SU-DHL-6 (cell line): Measurements from ENCODE around the gene MADD.

Source experiments
- H2AFZ ChIP-seq: fragments of 200-600 bp; sonication (generic); 2 replicates; pipeline ENCODE4 v1.6.1; 2014; ENCODE audit warnings: low read depth, mild to moderate bottlenecking, moderate library complexity, mixed read lengths, antibody characterized with exemption, low read length; ENCODE audit not compliant: severe bottlenecking
- H3F3A ChIP-seq: fragments of 200-600 bp; shearing (Covaris generic); 2 replicates; pipeline ENCODE4 v1.6.0; 2016; ENCODE audit warnings: antibody characterized with exemption, mild to moderate bottlenecking; ENCODE audit not compliant: insufficient read depth
- H3K27ac ChIP-seq: fragments of 200-600 bp; sonication (generic); 2 replicates; pipeline ENCODE4 v1.5.1; 2016; ENCODE audit warnings: low read depth, mild to moderate bottlenecking, low read length, moderate library complexity, mixed read lengths
- H3K27me3 ChIP-seq: fragments of 200-600 bp; sonication (generic), shearing (Covaris generic); 2 replicates; pipeline ENCODE4 v1.6.0; 2014; ENCODE audit warnings: mild to moderate bottlenecking, low read length
- H3K36me3 ChIP-seq: fragments of 200-600 bp; sonication (generic); 2 replicates; pipeline ENCODE4 v1.6.1; 2014; ENCODE audit warnings: mild to moderate bottlenecking, low read length, mixed read lengths
- H3K4me2 ChIP-seq: fragments of 300-600, 200-600 bp; shearing (Covaris generic), sonication (generic); 2 replicates; pipeline ENCODE4 v1.6.0; 2014; ENCODE audit warnings: low read length, low read depth, mild to moderate bottlenecking; ENCODE audit not compliant: poor library complexity, severe bottlenecking
- H3K4me3 ChIP-seq: fragments of 200-600 bp; sonication (generic); 2 replicates; pipeline ENCODE4 v1.5.1; 2014; ENCODE audit warnings: antibody characterized with exemption, low read length, mild to moderate bottlenecking, mixed read lengths; ENCODE audit not compliant: insufficient read depth, poor library complexity, severe bottlenecking
- H3K79me2 ChIP-seq: fragments of 200-600 bp; sonication (generic); 2 replicates; pipeline ENCODE4 v1.6.1; 2014; ENCODE audit warnings: mild to moderate bottlenecking, low read length, moderate library complexity; ENCODE audit not compliant: insufficient read depth
- H3K9ac ChIP-seq: fragments of 200-600 bp; sonication (generic); 2 replicates; pipeline ENCODE4 v1.7.0; 2014; ENCODE audit warnings: mild to moderate bottlenecking, low read length
- H3K9me2 ChIP-seq: fragments of 200-600 bp; sonication (generic); replicated peaks from 2 replicates; pipeline ENCODE4 v1.6.1; 2014; ENCODE audit warnings: low read length; ENCODE audit not compliant: insufficient read depth
- H3K9me3 ChIP-seq: fragments of 200-600 bp; sonication (generic); 2 replicates; pipeline ENCODE4 v1.6.1; 2014; ENCODE audit warnings: low read length, mixed read lengths; ENCODE audit not compliant: insufficient read depth
- H4K20me1 ChIP-seq: fragments of 200-600 bp; sonication (generic); 2 replicates; pipeline ENCODE4 v1.6.1; 2014; ENCODE audit warnings: low read depth, mild to moderate bottlenecking, antibody characterized with exemption, low read length, moderate library complexity, mixed read lengths
- EZH2phosphoT487 ChIP-seq: fragments of 200-600 bp; sonication (generic), shearing (Covaris generic); conservative IDR thresholded peaks from 2 replicates; pipeline ENCODE4 v1.6.1; 2018; ENCODE audit warnings: mild to moderate bottlenecking, antibody characterized with exemption, low read length, moderate library complexity, mixed read lengths
- TF ChIP-seq, protein P1 (sequence below): fragments of 200-600 bp; sonication (generic); IDR thresholded peaks from one replicate; pipeline ENCODE4 v1.5.1; 2017; ENCODE audit warnings: antibody characterized with exemption, mild to moderate bottlenecking, low read length, moderate library complexity; ENCODE audit not compliant: insufficient read depth, poor library complexity, severe bottlenecking

The MADD gene

DNA sequence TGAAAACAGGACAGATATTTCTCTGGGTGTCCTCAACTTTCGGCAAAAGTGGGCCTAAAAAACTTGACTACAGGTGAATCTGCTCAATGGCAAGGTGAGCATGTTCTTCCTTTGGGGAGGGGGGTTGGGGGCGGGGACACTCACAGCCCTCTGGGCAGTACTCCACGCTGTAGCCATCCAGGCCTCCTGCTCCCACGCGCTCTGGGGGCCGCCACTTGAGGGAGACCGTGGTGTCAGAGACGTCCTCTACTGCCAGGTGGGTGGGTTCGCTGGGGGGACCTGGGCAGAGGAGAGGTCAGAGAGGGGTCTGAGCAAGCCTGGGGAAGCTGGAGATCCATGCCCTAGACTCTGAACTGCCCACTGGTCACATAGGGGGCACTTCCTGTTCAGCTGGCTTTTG lies 65.8 kb downstream of the MADD start:
- Histone ChIP-seq H3K4me2 (no peak overlapping the region), H3F3A (no peaks in the 10 kb centered on the region), H3K27me3 (no peaks in the 10 kb centered on the region), H4K20me1 (no peaks in the 10 kb centered on the region), H3K9me2 (no peaks in the 10 kb centered on the region), H3K79me2 (no peaks in the 10 kb centered on the region), H3K4me3 (no peak overlapping the region), H3K9me3 (no peaks in the 10 kb centered on the region), H3K36me3 (no peaks in the 10 kb centered on the region), H3K27ac (no peak overlapping the region), H2AFZ (no peak overlapping the region), H3K9ac (no peak overlapping the region)
- TF ChIP-seq EZH2phosphoT487, result no peak
- TF ChIP-seq, protein P1, sequence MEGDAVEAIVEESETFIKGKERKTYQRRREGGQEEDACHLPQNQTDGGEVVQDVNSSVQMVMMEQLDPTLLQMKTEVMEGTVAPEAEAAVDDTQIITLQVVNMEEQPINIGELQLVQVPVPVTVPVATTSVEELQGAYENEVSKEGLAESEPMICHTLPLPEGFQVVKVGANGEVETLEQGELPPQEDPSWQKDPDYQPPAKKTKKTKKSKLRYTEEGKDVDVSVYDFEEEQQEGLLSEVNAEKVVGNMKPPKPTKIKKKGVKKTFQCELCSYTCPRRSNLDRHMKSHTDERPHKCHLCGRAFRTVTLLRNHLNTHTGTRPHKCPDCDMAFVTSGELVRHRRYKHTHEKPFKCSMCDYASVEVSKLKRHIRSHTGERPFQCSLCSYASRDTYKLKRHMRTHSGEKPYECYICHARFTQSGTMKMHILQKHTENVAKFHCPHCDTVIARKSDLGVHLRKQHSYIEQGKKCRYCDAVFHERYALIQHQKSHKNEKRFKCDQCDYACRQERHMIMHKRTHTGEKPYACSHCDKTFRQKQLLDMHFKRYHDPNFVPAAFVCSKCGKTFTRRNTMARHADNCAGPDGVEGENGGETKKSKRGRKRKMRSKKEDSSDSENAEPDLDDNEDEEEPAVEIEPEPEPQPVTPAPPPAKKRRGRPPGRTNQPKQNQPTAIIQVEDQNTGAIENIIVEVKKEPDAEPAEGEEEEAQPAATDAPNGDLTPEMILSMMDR, result no peak

DNA sequence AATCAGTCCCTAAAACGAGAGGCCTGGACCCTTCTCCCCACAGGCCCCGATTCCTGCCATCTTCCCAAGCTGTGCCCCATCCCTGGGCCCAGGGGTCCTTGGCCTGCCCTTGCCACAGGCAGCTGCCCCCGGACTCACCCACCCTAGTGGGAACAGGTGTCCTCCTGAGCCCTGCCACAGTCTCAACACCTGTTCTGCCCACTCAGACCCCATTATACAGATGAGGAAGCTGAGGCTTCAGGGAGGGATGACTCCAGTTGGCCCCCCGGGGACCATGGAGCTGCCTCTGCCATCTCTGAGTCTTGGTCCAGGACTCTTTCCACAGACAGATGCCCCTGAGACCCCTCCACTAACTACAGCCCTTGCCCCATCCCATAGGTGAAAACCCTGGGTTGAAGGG lies 66.7 kb downstream of the MADD start:
- H3K9ac ChIP-seq, result no peak overlapping the region
- H4K20me1 ChIP-seq, result no peaks in the 10 kb centered on the region
- no peak overlapping the region for H3K27ac ChIP-seq
- no peaks in the 10 kb centered on the region for H3K79me2 ChIP-seq
- no peak overlapping the region for H3K4me3 ChIP-seq
- no peaks in the 10 kb centered on the region for H3K9me3 ChIP-seq
- no peaks in the 10 kb centered on the region for H3K36me3 ChIP-seq
- H2AFZ ChIP-seq, result no peak overlapping the region
- no peaks in the 10 kb centered on the region for H3K9me2 ChIP-seq
- H3F3A ChIP-seq, result no peaks in the 10 kb centered on the region
- no peak overlapping the region for H3K4me2 ChIP-seq
- no peaks in the 10 kb centered on the region for H3K27me3 ChIP-seq
- no peak for TF ChIP-seq EZH2phosphoT487
- TF ChIP-seq, protein P1, result no peak

DNA sequence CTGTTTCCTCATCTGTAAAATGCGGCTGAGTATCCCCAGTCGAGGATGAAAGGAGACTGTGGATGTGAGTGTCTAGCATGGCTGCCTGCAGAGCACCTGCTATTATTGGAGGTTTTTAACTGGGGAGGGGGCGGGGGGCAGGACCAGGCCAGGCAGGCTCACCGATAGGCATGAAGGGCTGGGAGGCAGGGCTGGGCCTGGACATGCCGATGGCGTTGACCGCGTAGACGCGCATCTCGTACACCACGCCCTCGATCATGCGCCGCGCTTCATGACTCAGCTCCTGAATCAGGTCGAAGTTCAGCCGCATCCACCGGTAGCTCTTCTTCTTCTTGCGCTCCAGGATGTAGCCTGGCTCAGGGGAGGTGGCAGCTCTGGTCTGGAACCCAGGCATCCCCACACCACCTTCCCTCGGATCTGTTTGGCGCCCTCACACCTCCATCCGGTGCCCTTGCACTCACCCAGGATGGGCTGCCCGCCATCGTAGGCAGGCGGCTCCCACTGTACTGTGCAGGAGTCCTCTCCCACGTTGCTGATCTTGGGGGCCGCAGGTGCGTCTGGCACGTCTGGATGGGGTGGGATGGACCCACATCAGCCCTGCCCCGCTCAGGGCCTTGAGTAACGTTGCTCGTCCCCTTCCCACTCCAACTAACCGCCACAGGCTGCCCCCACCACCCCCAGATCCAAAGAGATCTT lies 67.4 kb downstream of the MADD start:
- Histone ChIP-seq H3K4me2 (no peak overlapping the region), H2AFZ (no peak overlapping the region), H3K4me3 (no peak overlapping the region), H3K27me3 (no peaks in the 10 kb centered on the region), H3K27ac (no peak overlapping the region), H4K20me1 (no peaks in the 10 kb centered on the region), H3K9me2 (no peaks in the 10 kb centered on the region), H3K79me2 (no peaks in the 10 kb centered on the region), H3K36me3 (no peaks in the 10 kb centered on the region), H3F3A (no peaks in the 10 kb centered on the region), H3K9ac (no peak overlapping the region), H3K9me3 (no peaks in the 10 kb centered on the region)
- TF ChIP-seq, protein P1, result no peak
- no peak for TF ChIP-seq EZH2phosphoT487
